Measurements from ENCODE around the gene DZANK1.

DNA sequence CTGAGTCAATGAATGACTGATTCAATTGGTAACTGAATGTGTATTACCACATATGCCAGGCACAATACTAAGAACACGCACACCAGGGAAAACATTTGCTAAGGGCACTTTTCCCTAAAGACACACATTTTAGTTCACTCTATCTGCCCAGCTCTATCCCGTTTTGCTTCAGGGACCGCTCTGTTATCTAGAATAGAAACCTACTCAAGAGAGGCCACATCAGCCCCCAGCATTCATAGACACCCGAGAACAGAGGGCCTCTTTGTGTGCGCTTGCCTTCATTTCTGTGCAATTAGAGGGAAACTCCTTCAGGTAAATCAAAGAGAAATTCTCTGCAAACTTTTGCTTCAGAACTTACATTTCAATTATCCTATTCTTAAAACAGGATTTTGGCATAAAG, 50.3 kb downstream of the DZANK1 start:
- TF ChIP-seq, protein P1, sequence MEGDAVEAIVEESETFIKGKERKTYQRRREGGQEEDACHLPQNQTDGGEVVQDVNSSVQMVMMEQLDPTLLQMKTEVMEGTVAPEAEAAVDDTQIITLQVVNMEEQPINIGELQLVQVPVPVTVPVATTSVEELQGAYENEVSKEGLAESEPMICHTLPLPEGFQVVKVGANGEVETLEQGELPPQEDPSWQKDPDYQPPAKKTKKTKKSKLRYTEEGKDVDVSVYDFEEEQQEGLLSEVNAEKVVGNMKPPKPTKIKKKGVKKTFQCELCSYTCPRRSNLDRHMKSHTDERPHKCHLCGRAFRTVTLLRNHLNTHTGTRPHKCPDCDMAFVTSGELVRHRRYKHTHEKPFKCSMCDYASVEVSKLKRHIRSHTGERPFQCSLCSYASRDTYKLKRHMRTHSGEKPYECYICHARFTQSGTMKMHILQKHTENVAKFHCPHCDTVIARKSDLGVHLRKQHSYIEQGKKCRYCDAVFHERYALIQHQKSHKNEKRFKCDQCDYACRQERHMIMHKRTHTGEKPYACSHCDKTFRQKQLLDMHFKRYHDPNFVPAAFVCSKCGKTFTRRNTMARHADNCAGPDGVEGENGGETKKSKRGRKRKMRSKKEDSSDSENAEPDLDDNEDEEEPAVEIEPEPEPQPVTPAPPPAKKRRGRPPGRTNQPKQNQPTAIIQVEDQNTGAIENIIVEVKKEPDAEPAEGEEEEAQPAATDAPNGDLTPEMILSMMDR (IDR thresholded peaks at IDR 0.05; ENCODE audit: extremely low read depth in 1 of 2, insufficient read depth in 1 of 2, low read depth in 1 of 2, low read length in 2 of 2): no peak
- TF ChIP-seq POLR2AphosphoS5 (IDR thresholded peaks at IDR 0.05; ENCODE audit: insufficient read depth, low read depth, low read length) (no peak), POLR2A (IDR thresholded peaks at IDR 0.05; ENCODE audit: low read depth, low read length) (no peak), MYC (IDR thresholded peaks at IDR 0.05; ENCODE audit: low read depth, low read length) (no peak), GATA2 (IDR thresholded peaks at IDR 0.05; ENCODE audit: insufficient read depth, insufficient read length, low read depth, low read length) (no peak)
